HUES48 (cell line): ENCODE measurements around the gene ZNF830.
"Not testable (repeated sequence)": the region's sequence is repeated elsewhere in the genome, so short reads cannot be mapped to it uniquely, and the experiment has no call there.

Experiments
- H3K27ac ChIP-seq: one replicate; pipeline ENCODE4 v1.7.0; 2013; ENCODE audit warnings: low read depth, low read length, inconsistent platforms
- H3K27me3 ChIP-seq: 2 replicates; pipeline ENCODE4 v1.6.1; 2013; ENCODE audit warnings: mild to moderate bottlenecking, low read length; ENCODE audit not compliant: control insufficient read depth, insufficient read depth
- H3K36me3 ChIP-seq: 2 replicates; pipeline ENCODE4 v1.6.1; 2013; ENCODE audit warnings: low read length; ENCODE audit not compliant: control insufficient read depth, insufficient read depth
- H3K4me1 ChIP-seq: 2 replicates; pipeline ENCODE4 v1.6.1; 2013; ENCODE audit warnings: mild to moderate bottlenecking, low read length; ENCODE audit not compliant: control insufficient read depth, insufficient read depth
- H3K4me3 ChIP-seq: 2 replicates; pipeline ENCODE4 v1.5.1; 2013; ENCODE audit warnings: mild to moderate bottlenecking, low read depth, low read length
- H3K9ac ChIP-seq: 2 replicates; pipeline ENCODE4 v1.6.1; 2013; ENCODE audit warnings: mild to moderate bottlenecking, low read depth, low read length, moderate library complexity
- H3K9me3 ChIP-seq: 2 replicates; pipeline ENCODE4 v1.6.1; 2013; ENCODE audit warnings: low read length; ENCODE audit not compliant: control insufficient read depth, insufficient read depth

ZNF830 gene

GRCh38 chr17:34991606-34992005 is 30.3 kb downstream of the ZNF830 start:
- Histone ChIP-seq H3K9ac (no peak overlapping the region), H3K9me3 (no peaks in the 10 kb centered on the region), H3K4me1 (no peaks in the 10 kb centered on the region), H3K27ac (no peak overlapping the region), H3K36me3 (peaks cover 97% of the 10 kb centered on the region), H3K27me3 (no peaks in the 10 kb centered on the region), H3K4me3 (no peak overlapping the region)

GRCh38 chr17:34993031-34993430 is 31.7 kb downstream of the ZNF830 start:
- Histone ChIP-seq H3K4me3 (no peak overlapping the region), H3K9me3 (no peaks in the 10 kb centered on the region), H3K27ac (no peak overlapping the region), H3K27me3 (no peaks in the 10 kb centered on the region), H3K9ac (no peak overlapping the region), H3K4me1 (no peaks in the 10 kb centered on the region), H3K36me3 (peaks cover 100% of the 10 kb centered on the region)

DNA sequence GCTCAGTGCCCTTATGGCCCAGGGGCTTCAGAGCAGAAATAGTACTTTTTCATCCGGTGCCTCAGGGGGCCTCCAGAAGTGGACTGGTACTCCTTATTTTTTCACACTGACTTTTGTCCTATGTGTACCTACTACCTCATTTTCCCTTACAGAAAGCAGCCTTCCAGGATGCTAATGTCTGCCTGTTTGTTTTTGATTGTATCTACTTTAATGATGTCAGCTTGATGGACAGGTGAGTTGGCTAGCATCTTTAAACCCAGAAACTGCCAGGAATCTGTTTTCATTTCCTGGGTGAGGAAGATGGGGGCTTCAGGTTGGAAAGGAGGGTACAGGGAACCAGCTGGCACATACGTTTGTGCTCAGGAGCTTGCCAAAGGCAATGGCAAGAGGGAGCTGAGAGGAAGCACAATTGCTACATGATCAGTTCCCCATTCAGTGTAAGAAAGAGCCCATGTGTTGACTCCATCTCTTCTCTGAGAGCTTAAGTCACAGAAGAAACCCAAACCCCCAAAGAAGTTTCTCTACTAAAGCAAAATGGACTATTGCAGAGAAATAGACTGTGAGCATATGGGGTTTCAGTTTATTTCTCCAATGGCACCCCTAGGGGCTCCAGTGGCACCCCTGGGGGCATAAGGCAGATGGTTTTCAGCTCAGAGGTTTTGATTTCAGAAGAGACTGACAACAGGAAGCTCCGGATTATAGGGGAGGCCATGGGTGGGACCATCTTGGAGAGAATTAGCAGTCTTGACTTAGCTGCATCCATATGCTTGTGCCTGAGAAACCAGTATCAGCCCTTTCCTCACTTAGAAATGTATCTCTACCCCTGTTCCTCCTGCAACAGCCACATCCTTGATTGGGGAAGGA is 35.3 kb downstream of the ZNF830 start:
- Histone ChIP-seq H3K36me3 (peaks cover 98% of the 10 kb centered on the region), H3K27ac (no peak overlapping the region), H3K4me1 (no peaks in the 10 kb centered on the region)

GRCh38 chr17:34997355-34997862 is 36.1 kb downstream of the ZNF830 start:
- Histone ChIP-seq H3K4me1 (no peaks in the 10 kb centered on the region), H3K27ac (no peak overlapping the region), H3K36me3 (peaks cover 98% of the 10 kb centered on the region), H3K4me3 (no peak overlapping the region), H3K9ac (no peak overlapping the region), H3K27me3 (no peaks in the 10 kb centered on the region), H3K9me3 (no peaks in the 10 kb centered on the region)

More for the DNA sequence above, 35.3 kb downstream of the ZNF830 start:
- Histone ChIP-seq H3K9me3 (no peaks in the 10 kb centered on the region), H3K9ac (no peak overlapping the region), H3K27me3 (no peaks in the 10 kb centered on the region), H3K4me3 (no peak overlapping the region)

- H3K4me3 ChIP-seq = no peak overlapping the region
- H3K9ac ChIP-seq = no peak overlapping the region
- H3K9me3 ChIP-seq = no peaks in the 10 kb centered on the region
- H3K27me3 ChIP-seq = no peaks in the 10 kb centered on the region
- H3K4me1 ChIP-seq = no peaks in the 10 kb centered on the region
- H3K27ac ChIP-seq = no peak overlapping the region
- H3K36me3 ChIP-seq = peaks cover 98% of the 10 kb centered on the region
Observed at GRCh38 chr17:34998205-34998604, 36.9 kb downstream of the ZNF830 start.

GRCh38 chr17:34999456-34999855 is 38.1 kb downstream of the ZNF830 start:
- Histone ChIP-seq H3K4me3 (no peak overlapping the region), H3K27ac (no peak overlapping the region), H3K27me3 (no peaks in the 10 kb centered on the region), H3K4me1 (no peaks in the 10 kb centered on the region), H3K9me3 (no peaks in the 10 kb centered on the region), H3K9ac (no peak overlapping the region), H3K36me3 (peaks cover 98% of the 10 kb centered on the region)

DNA sequence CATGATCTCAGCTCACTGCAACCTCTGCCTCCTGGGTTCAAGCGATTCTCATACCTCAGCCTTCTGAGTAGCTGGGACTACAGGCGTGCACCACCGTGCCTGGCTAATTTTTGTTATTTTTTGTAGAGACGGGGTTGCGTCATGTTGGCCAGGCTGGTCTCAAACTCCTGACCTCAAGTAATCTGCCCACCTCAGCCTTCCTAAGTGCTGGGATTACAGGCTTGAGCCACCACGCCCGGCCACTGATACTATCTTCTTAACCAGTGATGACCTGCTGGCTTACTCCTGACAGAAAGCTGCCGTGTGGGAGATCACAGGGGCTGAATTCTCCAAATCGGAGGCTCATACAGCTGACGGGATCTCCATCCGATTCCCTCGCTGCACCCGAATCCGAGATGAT is 39.6 kb downstream of the ZNF830 start:
- H3K4me3 ChIP-seq, H3K27ac ChIP-seq, H3K27me3 ChIP-seq, H3K9me3 ChIP-seq, H3K9ac ChIP-seq, H3K4me1 ChIP-seq: not testable (repeated sequence)
- H3K36me3 ChIP-seq = peaks cover 98% of the 10 kb centered on the region

GRCh38 chr17:35001549-35001948 is 40.2 kb downstream of the ZNF830 start:
- H3K4me3 ChIP-seq = no peak overlapping the region
- H3K36me3 ChIP-seq = peaks cover 98% of the 10 kb centered on the region
- H3K9ac ChIP-seq = no peak overlapping the region
- no peaks in the 10 kb centered on the region for H3K4me1 ChIP-seq
- H3K9me3 ChIP-seq = no peaks in the 10 kb centered on the region
- no peaks in the 10 kb centered on the region for H3K27me3 ChIP-seq
- no peak overlapping the region for H3K27ac ChIP-seq

- Histone ChIP-seq H3K9ac (no peak overlapping the region), H3K4me3 (no peak overlapping the region), H3K27me3 (no peaks in the 10 kb centered on the region), H3K4me1 (no peaks in the 10 kb centered on the region), H3K27ac (no peak overlapping the region), H3K36me3 (peaks cover 98% of the 10 kb centered on the region), H3K9me3 (no peaks in the 10 kb centered on the region)
Observed at GRCh38 chr17:35002876-35003551, 41.7 kb downstream of the ZNF830 start.

DNA sequence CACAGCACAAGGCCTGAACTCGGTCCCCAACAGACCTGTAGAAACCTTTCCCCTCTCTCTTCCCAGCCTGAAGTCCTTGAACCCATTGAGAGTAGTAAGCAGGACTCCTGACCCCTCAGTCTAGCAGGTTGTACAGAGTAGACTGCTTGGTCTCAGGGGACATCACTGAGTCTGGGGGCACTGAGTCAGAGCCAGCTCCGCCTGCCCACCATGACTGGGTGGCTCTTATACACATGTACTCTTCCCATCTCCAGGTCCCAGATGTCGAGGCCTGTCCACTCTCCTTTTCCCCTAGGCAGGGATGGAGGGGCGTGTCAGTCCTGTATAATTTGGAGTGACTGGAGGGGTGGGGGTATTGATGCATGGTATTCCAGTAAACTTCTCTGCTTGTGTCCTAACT is 42.4 kb downstream of the ZNF830 start:
- Histone ChIP-seq H3K27ac (no peak overlapping the region), H3K27me3 (no peaks in the 10 kb centered on the region), H3K9me3 (no peaks in the 10 kb centered on the region), H3K36me3 (peaks cover 93% of the 10 kb centered on the region), H3K4me3 (no peak overlapping the region), H3K4me1 (no peaks in the 10 kb centered on the region), H3K9ac (no peak overlapping the region)

DNA sequence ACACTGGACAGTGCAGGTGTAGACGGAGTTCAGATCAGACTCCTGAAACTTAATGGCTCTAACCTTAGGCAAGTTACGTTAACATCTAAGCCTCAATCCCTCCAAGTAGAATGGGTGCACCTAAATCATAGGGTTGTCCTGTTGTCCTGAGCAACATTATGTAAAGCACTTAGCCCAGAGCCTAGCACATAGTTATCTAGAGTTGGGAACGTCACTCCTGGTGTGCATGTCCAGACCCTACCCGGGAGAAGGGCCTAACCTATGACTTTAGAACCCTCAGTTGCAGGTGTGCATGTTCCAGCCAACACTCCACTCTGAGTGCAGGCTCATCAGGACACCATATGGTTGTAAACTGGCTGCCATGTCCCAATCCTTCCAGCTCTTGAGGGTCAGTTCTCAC is 45.0 kb downstream of the ZNF830 start:
- no peaks in the 10 kb centered on the region for H3K9me3 ChIP-seq
- H3K4me1 ChIP-seq = no peaks in the 10 kb centered on the region
- H3K27me3 ChIP-seq = no peaks in the 10 kb centered on the region
- H3K9ac ChIP-seq = no peak overlapping the region
- H3K36me3 ChIP-seq = peaks cover 74% of the 10 kb centered on the region
- H3K27ac ChIP-seq = no peak overlapping the region
- H3K4me3 ChIP-seq = no peak overlapping the region
